DMS 273 (cell line): Measurements from ENCODE around the gene CEP120.
"Not testable (repeated sequence)": the region's sequence is repeated elsewhere in the genome, so short reads cannot be mapped to it uniquely, and the experiment has no call there.

Experiments
- DNase-seq: peaks from one replicate; lab custom pipeline; 2025; ENCODE audit not compliant: unreplicated experiment; lab: John Stamatoyannopoulos, UW

The CEP120 gene

DNA sequence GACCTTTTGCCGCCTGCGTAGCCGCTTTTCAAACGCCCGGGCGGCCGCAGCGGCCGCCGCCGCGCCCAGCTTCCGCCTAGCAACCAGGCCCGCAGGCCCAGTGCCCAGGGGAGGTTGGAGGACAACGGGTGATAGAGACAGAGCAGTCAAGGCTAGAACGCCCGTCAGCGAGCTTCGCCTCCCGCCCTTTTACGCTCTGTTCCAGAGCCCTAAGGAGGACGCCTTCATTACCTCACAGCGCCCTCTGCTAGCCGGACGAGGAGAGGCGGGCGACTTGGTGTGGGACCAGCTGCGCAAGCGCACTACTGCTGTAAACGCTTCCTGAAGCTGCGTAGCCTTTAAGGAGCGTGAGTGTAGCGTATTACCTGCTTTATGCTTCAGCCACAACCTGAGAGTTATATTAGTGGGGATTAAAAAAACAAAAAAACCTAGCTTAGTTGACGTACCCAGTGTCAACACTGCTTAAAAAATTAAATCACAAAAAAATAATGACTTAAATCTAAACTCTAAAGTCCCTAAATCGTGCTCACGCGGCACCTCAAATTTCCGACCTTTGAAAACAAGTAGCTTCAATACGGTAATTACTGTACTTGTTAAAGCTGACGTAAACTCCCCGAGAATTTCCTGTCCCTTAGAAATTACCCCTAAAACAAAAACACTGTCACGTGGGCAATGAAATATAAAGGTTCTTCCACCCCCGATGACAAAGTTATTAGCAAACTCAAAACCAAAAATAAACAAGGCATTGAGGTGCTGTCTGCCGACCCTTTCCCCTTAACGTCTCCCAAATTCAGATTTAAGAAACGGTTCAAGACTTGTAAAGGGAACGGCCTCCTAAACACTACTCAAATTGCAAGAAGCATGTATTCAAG lies at the start of gene CEP120:
Gene CEP120 (minus strand): TSS at position 126 of the 872 bp plus-strand sequence. CDS start 405 bp downstream, outside the sequence.
- DNase-seq: peak; percentile 100

DNA sequence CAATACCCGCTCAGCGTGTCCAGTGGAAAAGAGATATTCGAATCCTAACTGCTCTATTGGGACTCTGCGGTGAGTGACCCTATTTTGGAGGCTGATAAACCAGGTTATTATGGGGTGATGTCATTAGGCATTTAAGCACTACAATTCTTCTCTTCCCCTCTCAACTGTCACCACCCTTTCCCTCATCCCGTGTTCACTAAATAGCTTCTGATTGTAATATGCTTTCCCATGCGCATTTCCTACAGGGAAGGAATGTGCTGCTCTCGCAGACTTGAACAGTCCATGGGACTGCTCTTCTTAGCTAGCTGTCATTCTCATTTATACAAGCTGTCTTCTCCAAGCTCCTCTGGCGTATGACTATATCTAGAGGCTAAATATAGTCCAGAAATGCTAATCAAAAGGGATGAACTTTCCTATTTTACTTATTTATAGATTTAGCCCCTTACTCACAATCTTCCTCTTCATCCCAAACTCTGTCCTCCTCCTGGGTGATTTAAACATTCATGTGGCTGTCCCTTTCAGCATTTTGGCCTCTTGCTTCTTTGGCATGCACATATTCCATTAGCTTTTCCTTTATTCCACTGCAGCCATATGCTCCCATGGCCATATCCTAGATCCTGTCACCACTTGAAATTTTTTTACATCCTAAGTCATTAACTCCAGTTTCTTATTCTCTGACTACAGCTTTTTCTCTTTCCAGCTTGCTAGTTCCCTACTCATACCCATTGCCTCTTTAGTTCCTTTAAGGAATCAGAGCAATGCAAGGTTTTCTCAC lies 49.1 kb upstream of the CEP120 start:
- peak; percentile 17 for DNase-seq

DNA sequence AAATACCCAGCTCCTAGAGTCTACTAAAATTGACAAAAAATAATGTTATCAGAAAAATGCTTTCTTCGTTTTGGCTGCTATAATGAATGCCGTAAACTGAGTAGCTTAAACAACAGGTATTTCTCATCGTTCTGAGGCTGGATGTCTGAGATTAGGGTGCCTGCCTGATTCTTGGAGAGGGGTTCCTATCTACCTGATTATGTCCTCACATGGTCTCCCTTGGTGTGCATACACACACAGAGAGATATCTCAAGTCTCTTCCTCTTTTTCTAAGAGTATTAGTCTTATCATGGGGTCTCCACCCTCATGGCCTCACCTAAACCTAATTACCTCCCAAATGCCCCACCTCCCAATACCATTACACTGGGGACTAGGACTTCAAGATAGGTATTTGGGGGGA lies 48.2 kb upstream of the CEP120 start:
- no peak for DNase-seq

DNA sequence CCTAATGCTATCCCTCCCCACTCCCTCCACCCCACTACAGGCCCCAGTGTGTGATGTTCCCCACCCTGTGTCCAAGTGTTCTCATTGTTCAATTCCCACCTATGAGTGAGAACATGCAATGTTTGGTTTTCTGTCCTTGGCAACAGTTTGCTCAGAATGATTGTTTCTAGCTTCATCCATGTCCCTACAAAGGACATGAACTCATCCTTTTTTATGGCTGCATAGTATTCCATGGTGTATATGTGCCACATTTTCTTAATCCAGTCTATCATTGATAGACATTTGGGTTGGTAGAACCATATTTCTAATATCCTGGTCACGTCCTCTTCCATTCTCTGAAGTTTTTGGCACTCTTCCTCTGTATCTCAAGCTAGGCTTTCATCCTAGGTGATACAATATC lies 43.6 kb upstream of the CEP120 start:
- DNase-seq: not testable (repeated sequence)

DNA sequence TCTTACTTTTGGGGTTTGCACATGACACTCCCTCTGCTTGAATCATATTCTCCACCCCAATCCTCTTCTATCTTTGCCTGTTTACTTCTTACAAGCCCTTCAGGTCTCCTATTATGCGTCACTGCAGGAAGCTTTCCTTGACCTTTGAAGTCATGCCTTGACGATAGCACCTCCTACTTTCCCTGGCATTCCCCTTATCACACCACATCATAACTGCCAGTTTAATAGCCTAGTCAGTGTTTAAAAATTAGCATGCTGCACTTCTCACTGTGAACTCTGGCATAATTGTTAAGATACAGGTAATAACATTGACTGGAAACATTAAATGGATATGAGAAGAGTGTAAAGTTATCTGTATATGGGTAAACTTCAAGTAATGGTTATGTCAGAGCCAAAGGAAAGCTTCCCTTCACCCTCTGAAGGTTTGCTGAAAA lies 37.1 kb upstream of the CEP120 start:
- peak; percentile 61 for DNase-seq

DNA sequence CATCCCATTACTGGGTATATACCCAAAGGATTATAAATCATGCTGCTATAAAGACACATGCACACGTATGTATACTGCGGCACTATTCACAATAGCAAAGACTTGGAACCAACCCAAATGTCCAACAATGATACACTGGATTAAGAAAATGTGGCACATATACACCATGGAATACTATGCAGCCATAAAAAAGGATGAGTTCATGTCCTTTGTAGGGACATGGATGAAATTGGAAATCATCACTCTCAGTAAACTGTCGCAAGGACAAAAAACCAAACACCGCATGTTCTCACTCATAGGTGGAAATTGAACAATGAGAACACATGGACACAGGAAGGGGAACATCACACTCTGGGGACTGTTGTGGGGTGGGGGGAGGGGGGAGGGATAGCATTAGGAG lies 35.8 kb upstream of the CEP120 start:
- not testable (repeated sequence) for DNase-seq

DNA sequence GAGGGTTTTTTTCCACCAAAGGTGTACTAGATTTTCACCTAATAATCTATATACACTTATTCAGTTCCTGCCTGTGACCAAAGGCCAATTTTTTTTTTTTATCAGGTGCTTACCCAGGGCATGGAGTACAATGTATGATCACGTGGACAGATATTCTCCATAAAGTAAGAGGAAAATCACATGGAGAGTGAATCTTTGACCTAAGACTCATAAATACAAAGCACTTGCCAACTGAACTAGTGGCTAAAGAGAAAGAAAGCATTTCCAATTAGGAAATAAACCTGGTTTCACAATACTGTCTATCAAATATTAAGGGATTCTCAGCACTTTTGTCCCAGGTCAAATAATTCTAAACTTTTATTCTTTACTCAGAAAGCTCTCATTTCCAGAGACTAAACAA lies 33.0 kb upstream of the CEP120 start:
- DNase-seq: no peak

DNA sequence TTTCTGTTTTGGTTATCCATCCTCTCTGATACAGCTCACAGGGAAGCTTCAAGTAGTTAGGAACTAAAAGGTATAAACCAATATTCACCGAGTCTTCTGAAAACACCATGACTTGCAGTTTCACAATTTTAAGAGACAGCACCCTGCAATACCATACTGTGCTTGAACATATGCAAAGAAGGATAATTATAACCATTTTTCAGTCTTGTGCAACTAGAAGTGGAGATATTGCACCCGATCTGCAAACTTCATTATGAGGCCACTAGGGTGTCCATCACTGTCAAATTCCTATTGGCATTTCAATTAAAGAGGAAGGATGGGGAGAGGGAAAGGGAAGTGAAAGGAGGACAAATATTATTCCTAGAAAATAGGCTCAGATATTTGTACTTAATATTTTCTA lies 32.4 kb upstream of the CEP120 start:
- DNase-seq: peak; percentile 44

DNA sequence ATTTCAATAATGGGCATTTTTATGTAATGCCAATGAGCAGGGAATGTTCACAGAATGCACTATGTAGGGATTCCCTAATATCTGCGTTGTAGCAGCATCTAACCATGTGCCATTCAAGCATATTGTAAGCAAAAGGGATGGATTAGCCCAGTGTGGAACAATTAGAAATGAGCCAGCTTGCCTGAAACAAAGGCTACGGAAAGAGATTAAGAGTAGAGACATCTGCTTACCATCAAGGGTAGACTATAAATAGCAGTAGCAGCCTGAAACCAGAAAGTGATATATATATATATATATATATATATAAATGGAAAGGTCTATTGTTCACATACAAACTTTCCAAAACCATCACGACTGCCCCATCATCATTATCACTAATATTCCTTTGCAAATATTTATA lies 31.9 kb upstream of the CEP120 start:
- DNase-seq: peak; percentile 75

DNA sequence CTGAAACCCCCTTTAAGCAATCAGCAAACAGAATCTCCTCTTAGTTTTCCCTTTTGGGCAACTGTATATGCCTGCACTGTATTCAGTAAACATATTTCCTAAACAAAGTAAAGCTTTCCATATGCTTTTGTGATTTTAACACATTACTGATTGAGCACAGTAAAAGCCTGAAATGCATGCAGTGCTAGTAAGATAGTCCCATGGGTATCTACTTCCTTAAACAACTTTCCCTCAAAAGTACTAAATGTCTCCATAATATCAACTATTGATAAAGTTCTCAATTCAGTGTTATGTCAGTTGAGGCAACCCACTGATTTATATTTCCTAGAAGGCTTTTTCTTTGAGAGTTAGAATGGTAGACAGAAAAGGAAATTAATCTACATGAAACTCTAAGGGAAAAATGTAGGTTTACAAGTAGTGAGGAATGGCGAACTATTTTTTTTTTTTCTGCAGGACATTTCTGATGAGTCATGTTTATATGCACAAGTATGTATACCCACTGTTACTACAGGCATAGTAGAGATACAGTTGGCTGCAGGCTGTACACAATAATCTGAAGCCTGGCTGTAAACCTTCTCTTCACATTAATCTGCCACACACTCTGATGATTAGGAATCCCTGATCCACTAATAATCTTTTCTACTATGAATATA lies 31.2 kb upstream of the CEP120 start:
- peak; percentile 53 for DNase-seq

DNA sequence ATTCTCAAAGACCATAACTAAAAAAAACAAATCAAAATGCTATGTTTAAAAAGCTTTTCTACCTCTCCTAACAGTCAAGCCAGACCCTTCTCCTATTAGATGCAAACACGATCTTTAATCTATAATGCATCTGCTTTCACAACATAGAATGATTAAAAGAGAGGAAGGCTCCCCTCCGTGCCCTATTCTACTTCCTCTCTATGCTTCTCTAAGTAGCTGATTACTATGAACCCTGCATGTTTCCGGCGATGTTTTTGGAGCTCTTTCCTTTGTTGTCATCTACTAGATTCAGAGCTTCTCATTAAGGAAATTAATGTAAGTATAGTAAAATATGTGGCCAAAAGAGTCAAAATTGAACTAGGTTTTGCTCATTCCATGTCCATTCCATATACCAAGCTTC lies 29.2 kb upstream of the CEP120 start:
- no peak for DNase-seq

DNA sequence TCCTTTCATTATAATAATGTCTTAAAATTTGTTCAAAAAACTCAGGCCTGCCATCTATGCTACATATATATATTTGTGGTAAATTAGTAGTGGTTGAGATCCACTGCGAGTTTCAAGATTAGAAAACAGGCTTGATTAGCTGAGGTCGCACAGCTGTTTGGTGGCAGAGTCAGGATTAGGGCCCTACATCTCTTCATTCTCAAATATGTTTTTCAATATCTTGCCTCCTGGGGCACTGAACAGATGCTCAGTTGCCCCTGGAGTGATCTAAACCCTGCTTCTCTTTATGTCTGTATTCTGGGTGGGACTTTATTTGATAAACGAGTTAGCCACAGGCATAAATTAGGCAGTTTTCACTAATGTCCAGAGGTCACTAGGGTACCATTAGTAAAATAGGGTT lies 27.8 kb upstream of the CEP120 start:
- DNase-seq: peak; percentile 66

DNA sequence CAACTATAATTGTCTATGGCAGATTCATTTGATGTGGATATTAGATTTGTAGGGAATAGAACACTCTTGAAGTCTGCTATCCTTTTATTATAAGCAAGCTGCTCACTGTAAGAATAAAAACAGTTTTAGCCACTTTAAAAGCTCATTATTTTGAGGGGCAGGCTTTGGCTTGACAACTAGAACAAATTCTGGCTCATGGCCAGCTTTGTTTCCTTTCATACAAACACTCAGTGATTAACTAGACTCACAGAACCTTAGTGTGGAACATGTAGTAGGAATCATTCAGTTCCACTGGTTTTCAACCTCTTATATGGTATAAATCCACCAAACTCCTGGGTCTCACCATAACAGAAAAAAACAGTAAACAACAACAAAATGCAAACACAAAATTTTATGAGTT lies 27.4 kb upstream of the CEP120 start:
- peak; percentile 90 for DNase-seq

DNA sequence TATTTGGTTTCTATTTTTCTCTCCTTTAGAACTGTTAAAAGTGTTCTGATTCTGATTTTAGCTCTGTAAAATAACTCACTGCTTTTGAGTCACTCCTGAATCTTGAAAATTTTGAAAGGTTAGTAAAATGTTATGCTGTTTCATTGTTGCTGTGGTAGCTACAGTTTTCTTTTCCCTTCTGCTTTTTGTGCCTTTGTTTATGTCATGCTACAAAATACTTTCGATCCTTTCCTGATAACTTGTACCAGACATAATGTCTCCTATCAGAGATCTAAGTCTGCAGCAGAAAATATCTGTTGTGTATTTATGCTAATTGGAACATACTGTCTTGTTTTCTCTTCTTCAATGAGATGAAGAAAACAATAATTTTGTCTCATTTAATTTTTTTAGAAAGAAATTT lies 26.9 kb upstream of the CEP120 start:
- DNase-seq: no peak

DNA sequence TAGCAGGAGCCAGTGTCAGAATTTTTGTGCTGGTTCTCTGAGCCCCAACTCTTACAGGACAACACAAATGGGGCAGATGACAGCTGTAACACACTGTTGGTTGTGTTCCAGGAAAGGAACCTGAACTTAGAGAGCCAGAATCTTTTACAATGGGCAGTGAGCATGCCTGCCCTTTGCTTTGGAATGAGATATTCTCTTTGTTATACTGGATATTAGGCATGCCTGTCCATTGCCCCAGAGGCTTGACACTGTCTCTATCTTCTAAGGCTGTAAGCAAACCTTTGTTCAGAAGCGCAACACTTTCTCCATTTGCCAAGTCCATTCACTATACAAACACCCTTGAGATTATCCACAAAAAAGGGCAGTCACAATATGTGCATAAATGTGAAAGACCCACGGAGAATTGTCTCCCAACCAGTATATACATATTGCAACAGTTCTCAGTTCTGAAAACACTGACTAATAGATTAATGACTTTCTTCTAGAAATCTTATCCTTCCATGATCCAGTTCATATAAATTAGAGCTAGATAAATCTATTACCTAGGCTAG lies 26.3 kb upstream of the CEP120 start:
- peak; percentile 34 for DNase-seq

DNA sequence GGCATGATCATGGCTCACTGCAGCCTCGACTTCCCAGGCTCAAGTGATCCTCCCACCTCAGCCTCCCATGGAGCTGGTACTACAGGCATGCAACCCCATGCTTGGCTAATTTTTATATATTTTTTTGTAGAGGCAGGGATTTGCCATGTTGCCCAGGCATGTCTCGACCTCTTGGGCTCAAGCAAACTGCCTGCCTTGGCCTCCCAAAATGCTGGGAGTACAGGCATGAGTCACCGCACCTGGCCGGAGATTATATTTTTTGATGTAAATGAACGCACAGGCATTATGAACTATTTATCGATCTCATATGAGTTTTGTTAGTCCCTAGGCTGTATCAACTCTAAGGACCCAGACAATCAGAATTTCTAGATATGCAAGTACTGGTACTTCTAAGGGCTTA lies 25.5 kb upstream of the CEP120 start:
- DNase-seq: no peak

DNA sequence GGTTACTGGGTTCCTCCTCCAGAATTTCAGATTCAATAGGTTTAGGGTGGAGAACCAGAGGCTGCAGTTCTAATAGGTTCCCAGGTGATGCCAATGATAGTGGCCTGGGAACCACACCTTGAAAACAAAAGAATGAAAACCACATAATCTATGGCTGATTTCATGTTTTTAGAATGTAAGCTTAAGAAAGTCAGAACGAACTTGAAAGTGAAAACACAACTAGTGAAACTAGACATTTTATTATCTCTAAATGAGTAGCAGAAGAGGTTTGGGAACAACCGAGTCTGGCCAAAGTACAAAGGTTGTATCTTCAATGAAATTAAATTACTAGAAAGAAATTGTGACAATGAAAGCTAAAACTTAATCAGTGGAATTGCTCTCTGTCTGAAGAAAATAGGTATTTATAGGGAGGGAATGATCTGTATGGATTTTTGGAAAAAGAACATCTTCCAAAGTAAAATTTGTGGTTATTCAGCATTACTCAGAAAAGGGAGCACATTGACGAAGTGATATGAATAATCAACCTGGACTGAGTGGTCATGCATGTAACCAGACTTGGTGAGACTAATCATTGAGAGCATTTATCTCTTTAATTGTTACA lies 24.9 kb upstream of the CEP120 start:
- no peak for DNase-seq

DNA sequence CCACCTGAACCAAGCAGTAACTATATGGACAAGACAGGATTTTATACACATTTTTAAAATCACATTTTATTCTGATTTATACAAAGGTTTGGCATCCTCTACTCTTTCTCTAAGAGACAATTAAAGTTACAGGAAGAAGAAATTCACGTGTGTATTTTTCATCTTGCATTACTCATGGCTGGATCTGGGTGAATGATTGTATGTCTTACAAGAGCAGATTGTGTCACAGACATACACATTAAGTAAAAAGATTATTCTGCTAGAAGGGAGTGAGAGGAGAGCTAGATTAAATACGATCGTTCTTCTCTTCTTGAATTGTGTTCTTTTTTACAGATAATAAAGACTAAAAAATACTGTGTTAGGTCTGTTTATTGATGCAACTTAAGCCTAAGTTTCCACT lies 20.8 kb upstream of the CEP120 start:
- DNase-seq: no peak

DNA sequence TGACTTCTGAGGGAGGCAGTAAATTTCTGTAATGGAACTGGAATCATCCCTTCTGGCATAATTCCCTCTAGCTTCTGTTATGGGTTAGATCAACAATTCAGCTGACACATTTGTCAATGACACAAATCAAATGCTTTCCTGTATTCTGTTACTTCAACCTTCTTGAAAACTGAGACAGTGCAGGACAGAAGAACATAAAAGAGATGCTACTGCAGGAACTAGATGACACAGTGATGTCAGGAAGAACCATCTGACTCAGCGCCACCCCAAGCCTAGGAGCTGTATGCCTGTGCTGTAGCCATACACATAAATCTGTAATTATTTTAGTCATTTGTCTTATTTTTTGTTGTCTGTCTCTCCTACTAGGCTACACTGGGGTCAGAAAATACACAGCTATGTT lies 18.2 kb upstream of the CEP120 start:
- DNase-seq: no peak

DNA sequence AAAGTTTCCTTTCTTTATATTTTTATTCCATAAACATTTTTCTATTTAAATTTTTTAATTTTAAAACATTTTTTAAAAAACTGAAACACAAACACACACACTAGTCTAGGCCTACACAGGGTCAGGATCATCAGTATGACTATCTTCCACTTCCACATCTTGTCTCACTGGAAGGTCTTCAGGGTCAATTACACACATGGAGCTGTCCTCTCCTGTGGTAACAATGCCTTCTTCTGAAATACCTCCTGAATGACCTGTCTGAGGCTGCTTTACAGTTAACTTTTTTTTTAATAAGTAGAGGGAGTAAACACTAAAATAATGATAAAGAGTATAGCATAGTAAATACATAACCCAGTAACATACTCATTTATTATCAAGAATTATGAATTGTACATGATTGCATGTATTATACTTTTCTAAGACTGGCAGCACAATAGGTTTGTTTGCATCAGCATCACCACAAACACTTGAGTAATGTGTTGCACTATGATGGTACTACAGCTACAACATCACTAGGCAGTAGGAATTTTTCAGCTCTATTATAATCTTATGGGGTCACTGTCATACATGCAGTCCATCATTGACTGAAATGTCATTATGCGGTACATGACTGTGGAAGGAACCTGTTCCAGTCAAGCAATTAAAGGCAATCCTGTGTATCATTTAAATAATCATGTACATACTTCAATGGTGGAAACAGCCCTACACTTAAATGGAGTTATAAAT lies 17.4 kb upstream of the CEP120 start:
- DNase-seq: no peak
